Chondrocyte (in vitro differentiated cells): ENCODE data around the gene ZNF80. TPM values are rescaled to one million over a fixed set of nuclear protein-coding genes. Genes with fewer than 3 reads are reported as not detected.
"Not testable (repeated sequence)": the region's sequence is repeated elsewhere in the genome, so short reads cannot be mapped to it uniquely, and the experiment has no call there.

Experiments
- DNase-seq: peaks from one replicate; pipeline ENCODE4 v3.0.0; 2021; ENCODE audit warnings: mixed read lengths, low spot score
- H3K27ac Mint-ChIP-seq: one replicate; pipeline ENCODE4 v1.8.0; 2021; ENCODE audit warnings: mild to moderate bottlenecking, moderate library complexity, mixed read lengths; ENCODE audit not compliant: unreplicated experiment
- H3K27me3 Mint-ChIP-seq: 2 replicates; pipeline ENCODE4 v1.8.0; 2021; ENCODE audit warnings: low read depth, mixed read lengths
- H3K36me3 Mint-ChIP-seq: 2 replicates; pipeline ENCODE4 v1.8.0; 2021; ENCODE audit warnings: low read depth, mixed read lengths
- H3K4me1 Mint-ChIP-seq: 2 replicates; pipeline ENCODE4 v1.8.0; 2021; ENCODE audit warnings: low read depth, mild to moderate bottlenecking, mixed read lengths
- H3K4me3 Mint-ChIP-seq: one replicate; pipeline ENCODE4 v1.8.0; 2021; ENCODE audit warnings: mild to moderate bottlenecking, moderate library complexity, mixed read lengths; ENCODE audit not compliant: unreplicated experiment
- H3K9me3 Mint-ChIP-seq: 2 replicates; pipeline ENCODE4 v1.8.0; 2021; ENCODE audit warnings: low read depth, mixed read lengths
- CTCF ChIP-seq: fragments of 200-600 bp; sonication (generic); IDR thresholded peaks from 2 replicates; pipeline ENCODE4 v1.5.0; 2021; ENCODE audit warnings: antibody characterized with exemption, mild to moderate bottlenecking, moderate library complexity
- total RNA-seq: library from RNA; stranded (reverse); gene quantifications from 3 replicates; pipeline ENCODE4 v1.2.1, GENCODE V29; 2021

Gene ZNF80
- total RNA-seq, 1 donor from 2014 or later, result not detected

GRCh38 chr3:114252954-114253353, 15.6 kb upstream of the ZNF80 start:
- Mint-ChIP-seq H3K9me3 (peaks cover 4% of the 10 kb centered on the region), H3K27me3 (peaks cover 9% of the 10 kb centered on the region), H3K27ac (no peak overlapping the region), H3K4me1 (no peaks in the 10 kb centered on the region), H3K4me3 (no peak overlapping the region), H3K36me3 (no peaks in the 10 kb centered on the region)
- no peak for TF ChIP-seq CTCF
- DNase-seq, result no peak

GRCh38 chr3:114242947-114243346, 5.6 kb upstream of the ZNF80 start:
- TF ChIP-seq CTCF, result no peak
- DNase-seq, result no peak
- Mint-ChIP-seq H3K36me3 (no peaks in the 10 kb centered on the region), H3K4me3 (no peak overlapping the region), H3K9me3 (peaks cover 8% of the 10 kb centered on the region), H3K4me1 (no peaks in the 10 kb centered on the region), H3K27me3 (peaks cover 6% of the 10 kb centered on the region), H3K27ac (no peak overlapping the region)

- Mint-ChIP-seq H3K36me3 (no peaks in the 10 kb centered on the region), H3K4me1 (no peaks in the 10 kb centered on the region), H3K27ac (no peak overlapping the region), H3K27me3 (peaks cover 7% of the 10 kb centered on the region), H3K4me3 (no peak overlapping the region), H3K9me3 (peaks cover 8% of the 10 kb centered on the region)
- no peak for DNase-seq
- TF ChIP-seq CTCF, result no peak
These were observed 3.9 kb upstream of the ZNF80 start for GRCh38 chr3:114241262-114241661.

- not testable (repeated sequence) for H3K4me3 Mint-ChIP-seq, DNase-seq, H3K27me3 Mint-ChIP-seq, H3K27ac Mint-ChIP-seq, H3K9me3 Mint-ChIP-seq, H3K4me1 Mint-ChIP-seq, H3K36me3 Mint-ChIP-seq
These were observed 888 bp upstream of the ZNF80 start for GRCh38 chr3:114238146-114238785.

- Mint-ChIP-seq H3K4me1 (no peaks in the 10 kb centered on the region), H3K36me3 (no peaks in the 10 kb centered on the region), H3K27me3 (peaks cover 7% of the 10 kb centered on the region), H3K4me3 (no peak overlapping the region), H3K27ac (no peak overlapping the region), H3K9me3 (no peaks in the 10 kb centered on the region)
- TF ChIP-seq CTCF, result no peak
- DNase-seq, result no peak
These were observed 1.9 kb downstream of the ZNF80 start for GRCh38 chr3:114235431-114235830.

GRCh38 chr3:114234745-114235144, 2.6 kb downstream of the ZNF80 start:
- H3K9me3 Mint-ChIP-seq, result no peaks in the 10 kb centered on the region
- H3K4me3 Mint-ChIP-seq, result no peak overlapping the region
- no peak overlapping the region for H3K27ac Mint-ChIP-seq
- peaks cover 8% of the 10 kb centered on the region for H3K27me3 Mint-ChIP-seq
- no peak for TF ChIP-seq CTCF
- H3K4me1 Mint-ChIP-seq, result no peaks in the 10 kb centered on the region
- no peaks in the 10 kb centered on the region for H3K36me3 Mint-ChIP-seq
- DNase-seq, result no peak
